Measurements from ENCODE around the gene AGMO.

Gene AGMO

DNA sequence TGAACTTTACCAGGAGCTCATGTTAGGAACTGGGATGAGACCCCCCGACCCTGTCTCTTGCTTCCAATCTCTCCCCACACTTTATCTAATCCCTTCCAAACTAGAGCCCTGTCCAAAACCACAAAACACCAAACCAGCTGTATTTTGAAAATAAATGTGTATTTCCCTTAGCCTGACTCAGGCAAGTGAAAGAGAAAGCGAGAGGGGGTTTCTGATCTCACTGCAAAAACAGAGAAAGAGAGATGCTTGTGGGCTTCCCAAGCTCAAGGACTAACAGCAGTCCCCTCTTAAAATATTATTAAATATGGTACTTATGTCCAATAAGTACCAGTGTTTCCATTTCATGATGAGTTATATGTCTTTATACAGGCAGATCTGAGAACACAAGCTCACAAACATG is 122.0 kb downstream of the AGMO start:
- peak; percentile 22 for DNase-seq (ENCODE audit: low read depth)
- TF ChIP-seq CTCF (IDR thresholded peaks at IDR 0.05; ENCODE audit: insufficient read depth, low read depth, low read length, missing control alignments), result no peak
- no peak overlapping the region for H3K4me3 ChIP-seq (ENCODE audit: low read depth, low read length)

DNA sequence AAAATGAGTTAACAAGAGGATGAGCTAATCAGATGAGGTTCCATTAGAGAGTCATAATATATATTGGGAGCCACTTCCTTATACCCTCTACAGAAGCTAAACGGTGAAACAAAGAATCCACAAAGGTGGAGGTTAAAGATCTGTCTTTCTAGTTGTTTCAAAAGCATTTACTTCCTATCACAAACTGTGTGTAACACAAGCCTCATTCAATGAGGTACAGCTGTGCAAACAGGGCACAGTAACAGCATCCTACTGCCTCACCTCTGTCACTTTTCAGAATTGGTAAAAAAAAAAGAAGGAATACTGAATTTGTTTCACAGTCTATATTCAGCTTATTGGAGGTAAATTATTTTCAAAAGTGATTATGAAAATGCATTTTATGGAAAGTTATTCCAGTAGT is 128.7 kb downstream of the AGMO start:
- no peak for DNase-seq (ENCODE audit: low read depth)
- TF ChIP-seq CTCF (IDR thresholded peaks at IDR 0.05; ENCODE audit: insufficient read depth, low read depth, low read length, missing control alignments), result no peak
- no peak overlapping the region for H3K4me3 ChIP-seq (ENCODE audit: low read depth, low read length)

GRCh38 chr7:15430911-15431310 is 130.9 kb downstream of the AGMO start:
- no peak for DNase-seq (ENCODE audit: low read depth)
- TF ChIP-seq CTCF (IDR thresholded peaks at IDR 0.05; ENCODE audit: insufficient read depth, low read depth, low read length, missing control alignments), result no peak
- no peak overlapping the region for H3K4me3 ChIP-seq (ENCODE audit: low read depth, low read length)

DNA sequence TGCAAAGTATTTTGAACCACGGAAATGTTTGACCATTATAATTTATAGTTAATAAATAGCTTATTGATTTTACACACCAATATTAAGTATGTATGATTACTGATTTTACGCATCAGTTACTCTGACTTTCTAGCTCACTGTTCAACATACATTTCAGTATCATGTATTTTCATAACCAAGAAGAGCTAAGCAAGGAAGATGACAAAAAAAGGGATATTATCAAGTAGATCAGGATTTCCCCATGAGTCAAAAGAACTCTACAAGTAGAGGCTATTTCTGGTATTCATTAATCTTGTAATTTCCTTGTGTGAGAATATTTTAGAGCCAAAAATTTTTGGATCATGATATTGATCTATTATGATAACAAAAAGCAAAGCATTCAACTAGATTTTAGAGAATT is 131.6 kb downstream of the AGMO start:
- no peak overlapping the region for H3K4me3 ChIP-seq (ENCODE audit: low read depth, low read length)
- DNase-seq (ENCODE audit: low read depth), result no peak
- TF ChIP-seq CTCF (IDR thresholded peaks at IDR 0.05; ENCODE audit: insufficient read depth, low read depth, low read length, missing control alignments), result no peak

DNA sequence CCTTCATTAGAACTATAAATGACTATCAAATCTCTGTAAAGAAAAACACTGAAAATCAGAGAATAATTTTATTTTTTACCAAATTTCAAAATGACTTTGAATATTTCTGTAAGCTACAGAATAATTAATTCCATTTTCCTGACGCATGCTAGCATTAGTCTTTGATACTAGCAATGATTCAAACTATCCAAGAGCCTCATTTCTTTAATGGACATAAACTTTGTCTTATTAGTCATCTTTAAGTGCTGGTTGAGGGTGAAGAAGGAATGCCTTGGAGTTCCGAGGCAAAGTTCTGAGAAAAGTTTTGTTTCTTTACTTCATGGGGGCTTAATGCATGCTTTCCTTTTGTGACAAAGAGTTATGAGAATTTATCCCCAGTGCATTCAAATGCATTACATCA is 137.3 kb downstream of the AGMO start:
- TF ChIP-seq CTCF (IDR thresholded peaks at IDR 0.05; ENCODE audit: insufficient read depth, low read depth, low read length, missing control alignments), result no peak
- no peak overlapping the region for H3K4me3 ChIP-seq (ENCODE audit: low read depth, low read length)
- DNase-seq (ENCODE audit: low read depth), result no peak

DNA sequence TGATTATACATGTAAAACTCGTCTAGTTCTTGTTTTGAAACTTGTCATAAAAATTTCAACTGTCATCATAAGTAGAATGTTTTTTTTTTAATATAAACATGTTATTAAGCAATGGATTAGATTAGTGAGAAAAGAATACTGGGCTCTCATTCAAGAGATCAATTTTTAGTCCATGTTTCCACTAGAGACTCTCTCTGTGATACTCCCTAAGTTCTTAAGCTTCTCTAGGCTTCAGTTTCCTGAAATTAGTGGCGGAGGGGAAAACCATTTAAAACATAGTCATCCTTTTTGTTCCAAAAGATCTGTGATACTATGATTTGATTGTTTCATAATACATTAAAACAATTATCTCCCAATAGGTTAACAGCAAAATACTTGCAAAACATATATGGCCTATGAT is 142.2 kb downstream of the AGMO start:
- no peak for TF ChIP-seq CTCF (IDR thresholded peaks at IDR 0.05; ENCODE audit: insufficient read depth, low read depth, low read length, missing control alignments)
- no peak overlapping the region for H3K4me3 ChIP-seq (ENCODE audit: low read depth, low read length)
- no peak for DNase-seq (ENCODE audit: low read depth)

- TF ChIP-seq CTCF (IDR thresholded peaks at IDR 0.05; ENCODE audit: insufficient read depth, low read depth, low read length, missing control alignments), result no peak
Measured at GRCh38 chr7:15418264-15418663, 143.6 kb downstream of the AGMO start.

More at GRCh38 chr7:15418264-15418663, 143.6 kb downstream of the AGMO start:
- H3K4me3 ChIP-seq (ENCODE audit: low read depth, low read length), result no peak overlapping the region
- DNase-seq (ENCODE audit: low read depth), result no peak
